Renal cortical epithelial cell (primary cell): ENCODE results near the gene H1-8. TPM values are rescaled to one million over a fixed set of nuclear protein-coding genes. Genes with fewer than 3 reads are reported as not detected.

Experiments
- DNase-seq: peaks from one replicate; pipeline ENCODE4 v3.0.0-alpha.2; 2011; ENCODE audit warnings: low read depth
- total RNA-seq: library from RNA; depleted of rRNA; stranded (reverse); fragments of >200 nt; gene quantifications from 2 replicates; pipeline ENCODE4 v1.2.3, GENCODE V29; 2014

H1-8 gene
- total RNA-seq, 1 donor from 2014 or later = not detected

GRCh38 chr3:129573493-129573892 lies 30.5 kb downstream of the H1-8 start:
- no peak for DNase-seq

GRCh38 chr3:129574206-129574605 lies 31.2 kb downstream of the H1-8 start:
- DNase-seq = no peak

GRCh38 chr3:129575233-129575996 lies 32.4 kb downstream of the H1-8 start:
- no peak for DNase-seq

- no peak for DNase-seq
Observed at GRCh38 chr3:129575997-129576384, 33.0 kb downstream of the H1-8 start.

GRCh38 chr3:129576514-129577352 lies 33.8 kb downstream of the H1-8 start:
- DNase-seq = no peak

- DNase-seq = no peak
Observed at GRCh38 chr3:129577366-129577765, 34.4 kb downstream of the H1-8 start.

- no peak for DNase-seq
Observed at GRCh38 chr3:129577925-129578786, 35.2 kb downstream of the H1-8 start.

GRCh38 chr3:129579991-129580390 lies 37.0 kb downstream of the H1-8 start:
- DNase-seq = no peak

- DNase-seq = no peak
Observed at GRCh38 chr3:129581623-129582022, 38.6 kb downstream of the H1-8 start.

- no peak for DNase-seq
Observed at GRCh38 chr3:129582799-129583198, 39.8 kb downstream of the H1-8 start.

- no peak for DNase-seq
Observed at GRCh38 chr3:129583289-129583688, 40.3 kb downstream of the H1-8 start.

- no peak for DNase-seq
Observed at GRCh38 chr3:129584631-129585030, 41.7 kb downstream of the H1-8 start.

- no peak for DNase-seq
Observed at GRCh38 chr3:129585949-129586657, 43.1 kb downstream of the H1-8 start.

GRCh38 chr3:129586746-129587430 lies 43.9 kb downstream of the H1-8 start:
- no peak for DNase-seq

GRCh38 chr3:129587566-129588210 lies 44.7 kb downstream of the H1-8 start:
- DNase-seq = no peak

- DNase-seq = no peak
Observed at GRCh38 chr3:129590215-129590614, 47.2 kb downstream of the H1-8 start.

GRCh38 chr3:129591932-129592331 lies 49.0 kb downstream of the H1-8 start:
- DNase-seq = no peak

- DNase-seq = no peak
Observed at GRCh38 chr3:129592381-129593131, 49.6 kb downstream of the H1-8 start.

GRCh38 chr3:129593230-129593594 lies 50.2 kb downstream of the H1-8 start:
- no peak for DNase-seq
